ENCODE results near the gene CD59. TPM values are rescaled to one million over a fixed set of nuclear protein-coding genes. Genes with fewer than 3 reads are reported as not detected.

The CD59 gene
- total and polyA plus RNA-seq, 9 donors, result 73.0 to 807 (median 288) TPM

- WGBS, 3 donors, result 32 to 56% (median 53%) methylated on average over 3 of the region's 3 CpGs
- Histone ChIP-seq H3K27me3 (no peaks in the 10 kb centered on the region), H3K4me1 (ENCODE audit: insufficient read depth) (peaks cover 17% of the 10 kb centered on the region), H3K36me3 (no peaks in the 10 kb centered on the region), H3K27ac (no peak overlapping the region), H3K4me3 (no peak overlapping the region), H3K9me3 (no peaks in the 10 kb centered on the region)
- intact Hi-C loops (cut with DNase I), result no loop called here
- DNase-seq, result no peak
- TF ChIP-seq CTCF (IDR thresholded peaks at IDR 0.05), result no peak
- no peak for TF ChIP-seq POLR2A (IDR thresholded peaks at IDR 0.05)
- TF ChIP-seq EP300 (IDR thresholded peaks at IDR 0.05), result no peak
Observed at GRCh38 chr11:33697997-33698396, 38.2 kb downstream of the CD59 start.

- peaks cover 22% of the 10 kb centered on the region for H3K4me1 ChIP-seq (ENCODE audit: insufficient read depth)
Observed at GRCh38 chr11:33696931-33697638, 39.1 kb downstream of the CD59 start.

GRCh38 chr11:33696411-33696810 lies 39.8 kb downstream of the CD59 start:
- TF ChIP-seq EP300 (IDR thresholded peaks at IDR 0.05), result no peak
- TF ChIP-seq CTCF (IDR thresholded peaks at IDR 0.05), result no peak
- TF ChIP-seq POLR2A (IDR thresholded peaks at IDR 0.05), result no peak
- WGBS, 3 donors, result 92 to 93% (median 93%) methylated on average over 5 of the region's 5 CpGs
- Histone ChIP-seq H3K9me3 (no peaks in the 10 kb centered on the region), H3K27ac (no peak overlapping the region), H3K4me1 (ENCODE audit: insufficient read depth) (peaks cover 27% of the 10 kb centered on the region), H3K27me3 (no peaks in the 10 kb centered on the region), H3K4me3 (no peak overlapping the region), H3K36me3 (no peaks in the 10 kb centered on the region)
- intact Hi-C loops (cut with DNase I), result no loop called here
- no peak for DNase-seq

More at GRCh38 chr11:33696931-33697638, 39.1 kb downstream of the CD59 start:
- H3K27me3 ChIP-seq, result no peaks in the 10 kb centered on the region
- no peak overlapping the region for H3K4me3 ChIP-seq
- no peak for TF ChIP-seq POLR2A (IDR thresholded peaks at IDR 0.05)
- no peak for TF ChIP-seq EP300 (IDR thresholded peaks at IDR 0.05)
- no peak for TF ChIP-seq CTCF (IDR thresholded peaks at IDR 0.05)
- H3K36me3 ChIP-seq, result no peaks in the 10 kb centered on the region
- no peaks in the 10 kb centered on the region for H3K9me3 ChIP-seq
- DNase-seq, result no peak
- 88 to 92% (median 88%) methylated on average over 6 of the region's 6 CpGs for WGBS, 3 donors
- intact Hi-C loops (cut with DNase I), result no loop called here
- H3K27ac ChIP-seq, result no peak overlapping the region

GRCh38 chr11:33695051-33695566 lies 41.1 kb downstream of the CD59 start:
- intact Hi-C loops (cut with DNase I), result no loop called here
- WGBS, 3 donors, result 53 to 67% (median 59%) methylated on average over 4 of the region's 4 CpGs
- TF ChIP-seq POLR2A (IDR thresholded peaks at IDR 0.05) (no peak), EP300 (IDR thresholded peaks at IDR 0.05) (no peak), CTCF (IDR thresholded peaks at IDR 0.05) (no peak)
- H3K36me3 ChIP-seq, result no peaks in the 10 kb centered on the region
- DNase-seq, result peak in 1 of 5 donors; percentile 34
- peaks cover 26% of the 10 kb centered on the region for H3K4me1 ChIP-seq (ENCODE audit: insufficient read depth)
- no peak overlapping the region for H3K4me3 ChIP-seq
- no peaks in the 10 kb centered on the region for H3K27me3 ChIP-seq
- H3K27ac ChIP-seq, result no peak overlapping the region
- no peaks in the 10 kb centered on the region for H3K9me3 ChIP-seq
